NCI-H1417 treated with DMSO at 0.1 percent for 48 hours (cell line): ENCODE measurements around the gene FBN3.
"Not testable (repeated sequence)": the region's sequence is repeated elsewhere in the genome, so short reads cannot be mapped to it uniquely, and the experiment has no call there.

Experiments
- DNase-seq: peaks from one replicate; lab custom pipeline; 2025; lab: John Stamatoyannopoulos, UW

Gene FBN3

GRCh38 chr19:8117991-8118390 is 31.4 kb downstream of the FBN3 start:
- no peak for DNase-seq

- no peak for DNase-seq
Observed at GRCh38 chr19:8116437-8117293, 32.7 kb downstream of the FBN3 start.

- no peak for DNase-seq
Observed at GRCh38 chr19:8115805-8116396, 33.5 kb downstream of the FBN3 start.

- no peak for DNase-seq
Observed at GRCh38 chr19:8113017-8113416, 36.4 kb downstream of the FBN3 start.

- no peak for DNase-seq
Observed at GRCh38 chr19:8111376-8111775, 38.0 kb downstream of the FBN3 start.

GRCh38 chr19:8110931-8111330 is 38.5 kb downstream of the FBN3 start:
- DNase-seq = no peak

- no peak for DNase-seq
Observed at GRCh38 chr19:8109890-8110662, 39.3 kb downstream of the FBN3 start.

GRCh38 chr19:8109455-8109854 is 39.9 kb downstream of the FBN3 start:
- DNase-seq = no peak

GRCh38 chr19:8108560-8109445 is 40.6 kb downstream of the FBN3 start:
- DNase-seq = no peak

- DNase-seq = no peak
Observed at GRCh38 chr19:8107301-8107903, 42.0 kb downstream of the FBN3 start.

- DNase-seq = no peak
Observed at GRCh38 chr19:8105471-8105870, 43.9 kb downstream of the FBN3 start.

- not testable (repeated sequence) for DNase-seq
Observed at GRCh38 chr19:8101910-8102309, 47.5 kb downstream of the FBN3 start.

GRCh38 chr19:8101311-8101710 is 48.1 kb downstream of the FBN3 start:
- DNase-seq = no peak

- no peak for DNase-seq
Observed at GRCh38 chr19:8097681-8098567, 51.5 kb downstream of the FBN3 start.

- DNase-seq = no peak
Observed at GRCh38 chr19:8097198-8097597, 52.2 kb downstream of the FBN3 start.

- no peak for DNase-seq
Observed at GRCh38 chr19:8096071-8096470, 53.3 kb downstream of the FBN3 start.

GRCh38 chr19:8095354-8095886 is 54.0 kb downstream of the FBN3 start:
- no peak for DNase-seq

GRCh38 chr19:8094336-8094735 is 55.1 kb downstream of the FBN3 start:
- DNase-seq = no peak

GRCh38 chr19:8093740-8094139 is 55.7 kb downstream of the FBN3 start:
- DNase-seq = no peak

GRCh38 chr19:8090950-8091349 is 58.4 kb downstream of the FBN3 start:
- no peak for DNase-seq
